GM13976 (cell line): ENCODE data around the gene UCN2.

Experiments used
- DNase-seq: peaks from one replicate; pipeline ENCODE4 v3.0.0; 2012; ENCODE audit warnings: low spot score
- CTCF ChIP-seq: IDR thresholded peaks from 2 replicates; pipeline ENCODE4 v1.5.1; 2012; ENCODE audit warnings: borderline replicate concordance, mild to moderate bottlenecking; ENCODE audit not compliant: insufficient read depth; ENCODE audit errors: extremely low read depth, missing control alignments, control extremely low read depth
- in situ Hi-C: fragments of 300-500 bp; cut with MboI; formaldehyde crosslinking; loops from one replicate; pipeline ENCODE4 v1.12.0; 2022; ENCODE audit warnings: low sequenced_read_pairs, mixed read lengths, inconsistent platforms; ENCODE audit not compliant: unreplicated experiment

UCN2 gene

DNA sequence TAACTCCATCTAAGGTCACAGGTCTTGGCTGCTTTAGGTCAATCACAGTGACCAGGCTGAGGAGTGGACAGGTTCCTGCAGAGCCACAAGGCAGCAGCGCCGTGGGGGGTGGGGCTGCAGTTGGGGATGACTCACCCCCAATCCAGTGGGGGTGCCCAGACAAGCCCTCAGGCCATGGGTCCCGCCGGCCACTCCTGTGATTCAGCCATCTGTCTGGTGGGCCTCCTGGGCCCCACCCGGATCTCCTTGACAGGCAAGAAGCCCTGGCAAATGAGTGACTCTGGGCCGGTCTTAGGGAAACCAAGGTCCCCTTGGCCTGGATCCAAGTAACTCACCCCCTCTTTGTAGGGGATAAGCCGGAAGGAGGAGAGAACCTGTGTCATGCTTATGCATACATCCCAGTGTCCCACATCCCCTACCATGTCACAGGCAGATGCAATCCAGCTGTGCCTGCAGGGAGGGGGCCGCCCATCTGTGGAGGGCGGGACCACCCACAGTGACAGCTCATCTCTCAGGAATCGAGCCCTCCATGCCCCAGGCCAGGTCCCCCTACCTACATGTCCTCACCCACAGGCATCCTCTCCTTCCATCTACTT is 32.0 kb upstream of the UCN2 start:
- in situ Hi-C loops, result no loop called here
- no peak for TF ChIP-seq CTCF
- DNase-seq, result no peak

- peak; percentile 71 for DNase-seq
- in situ Hi-C loops, result no loop called here
- TF ChIP-seq CTCF, result no peak
These were observed 31.5 kb upstream of the UCN2 start, which contains the start of gene COL7A1 for GRCh38 chr3:48595075-48595525. Gene COL7A1 (minus strand): TSS chr3:48595329. CDS start chr3:48595159, 170 bp downstream.

GRCh38 chr3:48594417-48595049 is 31.0 kb upstream of the UCN2 start:
- TF ChIP-seq CTCF, result no peak

GRCh38 chr3:48593337-48593736 is 29.8 kb upstream of the UCN2 start:
- in situ Hi-C loops, result no loop called here
- TF ChIP-seq CTCF, result no peak
- no peak for DNase-seq

More at GRCh38 chr3:48594417-48595049, 31.0 kb upstream of the UCN2 start:
- in situ Hi-C loops, result no loop called here
- DNase-seq, result no peak

DNA sequence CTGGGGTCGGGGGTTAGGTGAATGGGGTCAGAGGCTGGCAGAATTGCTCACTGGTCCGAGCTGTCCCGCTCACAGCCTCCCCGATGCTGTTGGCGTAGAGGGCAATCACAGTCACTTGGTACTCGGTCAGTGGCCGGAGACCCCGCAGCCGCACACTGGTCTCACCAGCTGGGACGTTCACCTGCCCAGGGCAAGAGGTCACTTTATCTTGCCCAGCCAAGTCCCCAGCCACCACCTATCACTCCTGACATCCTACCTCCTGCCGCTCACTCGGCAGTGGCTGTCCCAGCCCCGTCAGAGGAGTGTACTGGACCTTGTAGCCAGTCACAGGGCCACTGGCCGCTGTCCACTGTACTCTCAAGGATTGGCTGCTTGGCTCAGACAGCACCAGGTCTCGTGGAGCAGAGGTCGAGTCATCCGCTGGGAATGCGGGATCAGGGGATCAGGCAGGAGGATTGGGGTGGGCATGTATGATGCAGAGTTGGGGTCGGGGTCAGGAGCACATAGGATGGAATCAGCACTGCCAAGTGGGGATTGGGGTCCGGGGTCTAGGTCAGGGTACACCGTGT is 29.0 kb upstream of the UCN2 start:
- no peak for TF ChIP-seq CTCF
- in situ Hi-C loops, result no loop called here
- DNase-seq, result no peak

- TF ChIP-seq CTCF, result no peak
- DNase-seq, result no peak
- in situ Hi-C loops, result no loop called here
These were observed 28.4 kb upstream of the UCN2 start for GRCh38 chr3:48591886-48592518.
